HEK293 (cell line): ENCODE data around the gene OPA1.

Experiments
- OVOL3 ChIP-seq: fragments of 450-650 bp; formaldehyde crosslinking; IDR thresholded peaks from 2 replicates; pipeline ENCODE4 v1.5.1; 2016; ENCODE audit warnings: missing biosample characterization, missing genetic modification characterization
- SETDB1 ChIP-seq: IDR thresholded peaks from one replicate; pipeline ENCODE4 v1.6.1; 2017; ENCODE audit warnings: mild to moderate bottlenecking, low read length, moderate library complexity, mixed read lengths; ENCODE audit not compliant: insufficient read length
- SP2 ChIP-seq: fragments of 450-650 bp; formaldehyde crosslinking; IDR thresholded peaks from 2 replicates; pipeline ENCODE4 v1.5.1; 2016; ENCODE audit warnings: missing biosample characterization, missing genetic modification characterization
- TRIM28 ChIP-seq: IDR thresholded peaks from 2 replicates; pipeline ENCODE4 v1.6.1; 2011; ENCODE audit warnings: low read length, control low read depth, borderline replicate concordance
- ZBTB20 ChIP-seq: fragments of 450-650 bp; formaldehyde crosslinking; IDR thresholded peaks from 2 replicates; pipeline ENCODE4 v1.5.1; 2016; ENCODE audit warnings: missing biosample characterization, missing genetic modification characterization
- ZNF121 ChIP-seq: fragments of 450-650 bp; formaldehyde crosslinking; IDR thresholded peaks from 2 replicates; pipeline ENCODE4 v1.5.1; 2016; ENCODE audit warnings: missing biosample characterization, missing genetic modification characterization
- ZNF146 ChIP-seq: fragments of 450-650 bp; formaldehyde crosslinking; IDR thresholded peaks from 2 replicates; pipeline ENCODE4 v1.5.1; 2016; ENCODE audit warnings: missing biosample characterization, missing genetic modification characterization
- ZNF416 ChIP-seq: fragments of 450-650 bp; formaldehyde crosslinking; IDR thresholded peaks from 2 replicates; pipeline ENCODE4 v1.5.1; 2016; ENCODE audit warnings: missing biosample characterization, missing genetic modification characterization
- ZNF529 ChIP-seq: fragments of 450-650 bp; formaldehyde crosslinking; IDR thresholded peaks from 2 replicates; pipeline ENCODE4 v1.5.1; 2017; ENCODE audit warnings: missing genetic modification characterization, missing biosample characterization; ENCODE audit not compliant: insufficient replicate concordance
- TF ChIP-seq, protein P1 (sequence below): fragments of 450-650 bp; formaldehyde crosslinking; IDR thresholded peaks from 2 replicates; pipeline ENCODE4 v1.5.1; 2016; ENCODE audit warnings: missing biosample characterization, missing genetic modification characterization
- TF ChIP-seq, protein P2 (sequence below): fragments of 450-650 bp; formaldehyde crosslinking; conservative IDR thresholded peaks from 2 replicates; pipeline ENCODE4 v1.5.1; 2016; ENCODE audit warnings: low read depth, missing biosample characterization, missing genetic modification characterization
- TF ChIP-seq, protein P3 (sequence below): fragments of 450-650 bp; formaldehyde crosslinking; IDR thresholded peaks from 2 replicates; pipeline ENCODE4 v1.5.1; 2016; ENCODE audit warnings: missing biosample characterization, missing genetic modification characterization

DNA sequence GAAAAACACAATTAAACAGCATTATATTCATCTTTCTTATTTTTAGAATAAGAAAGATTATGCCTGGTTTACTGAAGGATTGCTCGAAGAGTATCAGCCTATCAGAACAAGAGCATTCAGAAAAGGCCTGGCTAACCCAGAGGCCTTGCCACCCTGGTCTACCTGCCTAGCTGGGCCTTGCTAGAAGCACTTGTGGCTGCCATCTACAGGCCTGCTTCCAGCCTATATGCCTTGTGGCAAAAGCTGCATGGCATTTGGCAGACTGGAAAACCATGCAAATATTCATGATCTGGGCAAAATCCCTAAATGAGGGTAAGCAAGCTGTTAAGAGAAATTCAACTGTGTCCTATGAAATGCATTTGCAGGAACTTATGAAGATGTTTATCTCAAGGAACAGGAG lies 29.0 kb upstream of the OPA1 start:
- TF ChIP-seq, protein P1, sequence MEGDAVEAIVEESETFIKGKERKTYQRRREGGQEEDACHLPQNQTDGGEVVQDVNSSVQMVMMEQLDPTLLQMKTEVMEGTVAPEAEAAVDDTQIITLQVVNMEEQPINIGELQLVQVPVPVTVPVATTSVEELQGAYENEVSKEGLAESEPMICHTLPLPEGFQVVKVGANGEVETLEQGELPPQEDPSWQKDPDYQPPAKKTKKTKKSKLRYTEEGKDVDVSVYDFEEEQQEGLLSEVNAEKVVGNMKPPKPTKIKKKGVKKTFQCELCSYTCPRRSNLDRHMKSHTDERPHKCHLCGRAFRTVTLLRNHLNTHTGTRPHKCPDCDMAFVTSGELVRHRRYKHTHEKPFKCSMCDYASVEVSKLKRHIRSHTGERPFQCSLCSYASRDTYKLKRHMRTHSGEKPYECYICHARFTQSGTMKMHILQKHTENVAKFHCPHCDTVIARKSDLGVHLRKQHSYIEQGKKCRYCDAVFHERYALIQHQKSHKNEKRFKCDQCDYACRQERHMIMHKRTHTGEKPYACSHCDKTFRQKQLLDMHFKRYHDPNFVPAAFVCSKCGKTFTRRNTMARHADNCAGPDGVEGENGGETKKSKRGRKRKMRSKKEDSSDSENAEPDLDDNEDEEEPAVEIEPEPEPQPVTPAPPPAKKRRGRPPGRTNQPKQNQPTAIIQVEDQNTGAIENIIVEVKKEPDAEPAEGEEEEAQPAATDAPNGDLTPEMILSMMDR (tag by site-specific recombination) = no peak
- TF ChIP-seq ZNF416 (tag by site-specific recombination) (no peak), ZNF121 (tag by site-specific recombination) (no peak), SETDB1 (no peak), ZBTB20 (tag by site-specific recombination) (no peak), OVOL3 (tag by site-specific recombination) (no peak), SP2 (tag by site-specific recombination) (no peak), ZNF146 (tag by site-specific recombination) (no peak), ZNF529 (tag by site-specific recombination) (no peak), TRIM28 (no peak)
- TF ChIP-seq, protein P2, sequence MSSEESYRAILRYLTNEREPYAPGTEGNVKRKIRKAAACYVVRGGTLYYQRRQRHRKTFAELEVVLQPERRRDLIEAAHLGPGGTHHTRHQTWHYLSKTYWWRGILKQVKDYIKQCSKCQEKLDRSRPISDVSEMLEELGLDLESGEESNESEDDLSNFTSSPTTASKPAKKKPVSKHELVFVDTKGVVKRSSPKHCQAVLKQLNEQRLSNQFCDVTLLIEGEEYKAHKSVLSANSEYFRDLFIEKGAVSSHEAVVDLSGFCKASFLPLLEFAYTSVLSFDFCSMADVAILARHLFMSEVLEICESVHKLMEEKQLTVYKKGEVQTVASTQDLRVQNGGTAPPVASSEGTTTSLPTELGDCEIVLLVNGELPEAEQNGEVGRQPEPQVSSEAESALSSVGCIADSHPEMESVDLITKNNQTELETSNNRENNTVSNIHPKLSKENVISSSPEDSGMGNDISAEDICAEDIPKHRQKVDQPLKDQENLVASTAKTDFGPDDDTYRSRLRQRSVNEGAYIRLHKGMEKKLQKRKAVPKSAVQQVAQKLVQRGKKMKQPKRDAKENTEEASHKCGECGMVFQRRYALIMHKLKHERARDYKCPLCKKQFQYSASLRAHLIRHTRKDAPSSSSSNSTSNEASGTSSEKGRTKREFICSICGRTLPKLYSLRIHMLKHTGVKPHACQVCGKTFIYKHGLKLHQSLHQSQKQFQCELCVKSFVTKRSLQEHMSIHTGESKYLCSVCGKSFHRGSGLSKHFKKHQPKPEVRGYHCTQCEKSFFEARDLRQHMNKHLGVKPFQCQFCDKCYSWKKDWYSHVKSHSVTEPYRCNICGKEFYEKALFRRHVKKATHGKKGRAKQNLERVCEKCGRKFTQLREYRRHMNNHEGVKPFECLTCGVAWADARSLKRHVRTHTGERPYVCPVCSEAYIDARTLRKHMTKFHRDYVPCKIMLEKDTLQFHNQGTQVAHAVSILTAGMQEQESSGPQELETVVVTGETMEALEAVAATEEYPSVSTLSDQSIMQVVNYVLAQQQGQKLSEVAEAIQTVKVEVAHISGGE (tag by site-specific recombination) = no peak
- TF ChIP-seq, protein P3, sequence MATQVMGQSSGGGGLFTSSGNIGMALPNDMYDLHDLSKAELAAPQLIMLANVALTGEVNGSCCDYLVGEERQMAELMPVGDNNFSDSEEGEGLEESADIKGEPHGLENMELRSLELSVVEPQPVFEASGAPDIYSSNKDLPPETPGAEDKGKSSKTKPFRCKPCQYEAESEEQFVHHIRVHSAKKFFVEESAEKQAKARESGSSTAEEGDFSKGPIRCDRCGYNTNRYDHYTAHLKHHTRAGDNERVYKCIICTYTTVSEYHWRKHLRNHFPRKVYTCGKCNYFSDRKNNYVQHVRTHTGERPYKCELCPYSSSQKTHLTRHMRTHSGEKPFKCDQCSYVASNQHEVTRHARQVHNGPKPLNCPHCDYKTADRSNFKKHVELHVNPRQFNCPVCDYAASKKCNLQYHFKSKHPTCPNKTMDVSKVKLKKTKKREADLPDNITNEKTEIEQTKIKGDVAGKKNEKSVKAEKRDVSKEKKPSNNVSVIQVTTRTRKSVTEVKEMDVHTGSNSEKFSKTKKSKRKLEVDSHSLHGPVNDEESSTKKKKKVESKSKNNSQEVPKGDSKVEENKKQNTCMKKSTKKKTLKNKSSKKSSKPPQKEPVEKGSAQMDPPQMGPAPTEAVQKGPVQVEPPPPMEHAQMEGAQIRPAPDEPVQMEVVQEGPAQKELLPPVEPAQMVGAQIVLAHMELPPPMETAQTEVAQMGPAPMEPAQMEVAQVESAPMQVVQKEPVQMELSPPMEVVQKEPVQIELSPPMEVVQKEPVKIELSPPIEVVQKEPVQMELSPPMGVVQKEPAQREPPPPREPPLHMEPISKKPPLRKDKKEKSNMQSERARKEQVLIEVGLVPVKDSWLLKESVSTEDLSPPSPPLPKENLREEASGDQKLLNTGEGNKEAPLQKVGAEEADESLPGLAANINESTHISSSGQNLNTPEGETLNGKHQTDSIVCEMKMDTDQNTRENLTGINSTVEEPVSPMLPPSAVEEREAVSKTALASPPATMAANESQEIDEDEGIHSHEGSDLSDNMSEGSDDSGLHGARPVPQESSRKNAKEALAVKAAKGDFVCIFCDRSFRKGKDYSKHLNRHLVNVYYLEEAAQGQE (tag by site-specific recombination) = no peak
